ENCODE measurements around the gene AP1S1. TPM values are rescaled to one million over a fixed set of nuclear protein-coding genes. Genes with fewer than 3 reads are reported as not detected.
"Not testable (repeated sequence)": the region's sequence is repeated elsewhere in the genome, so short reads cannot be mapped to it uniquely, and the experiment has no call there.

Gene AP1S1
- total RNA-seq, 1 donor from 2014 or later, result 50.4 TPM

DNA sequence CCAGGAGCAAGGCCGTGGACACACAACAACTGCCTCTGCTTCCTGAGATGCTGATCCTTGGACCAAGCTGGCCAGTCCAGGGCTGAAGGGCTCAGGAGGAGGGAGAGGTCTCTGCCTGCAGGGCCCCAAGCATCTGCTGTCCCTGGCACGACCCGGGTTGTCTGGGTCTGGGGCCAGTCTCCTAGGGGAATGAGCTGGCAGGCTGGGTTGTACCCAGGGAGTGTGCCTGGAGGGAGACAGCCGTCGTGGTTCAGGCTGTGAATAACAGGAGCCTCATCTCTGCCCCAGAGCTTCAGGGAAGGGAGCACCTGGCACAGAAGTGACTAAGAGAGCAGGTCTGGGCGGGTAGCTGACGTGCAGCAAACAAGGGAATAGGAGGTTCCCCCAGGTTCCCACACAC lies 45.3 kb upstream of the AP1S1 start:
- no peaks in the 10 kb centered on the region for H3K36me3 Mint-ChIP-seq (ENCODE audit: unreplicated experiment)
- no peak overlapping the region for H3K4me3 Mint-ChIP-seq (ENCODE audit: unreplicated experiment)
- TF ChIP-seq, protein P1, sequence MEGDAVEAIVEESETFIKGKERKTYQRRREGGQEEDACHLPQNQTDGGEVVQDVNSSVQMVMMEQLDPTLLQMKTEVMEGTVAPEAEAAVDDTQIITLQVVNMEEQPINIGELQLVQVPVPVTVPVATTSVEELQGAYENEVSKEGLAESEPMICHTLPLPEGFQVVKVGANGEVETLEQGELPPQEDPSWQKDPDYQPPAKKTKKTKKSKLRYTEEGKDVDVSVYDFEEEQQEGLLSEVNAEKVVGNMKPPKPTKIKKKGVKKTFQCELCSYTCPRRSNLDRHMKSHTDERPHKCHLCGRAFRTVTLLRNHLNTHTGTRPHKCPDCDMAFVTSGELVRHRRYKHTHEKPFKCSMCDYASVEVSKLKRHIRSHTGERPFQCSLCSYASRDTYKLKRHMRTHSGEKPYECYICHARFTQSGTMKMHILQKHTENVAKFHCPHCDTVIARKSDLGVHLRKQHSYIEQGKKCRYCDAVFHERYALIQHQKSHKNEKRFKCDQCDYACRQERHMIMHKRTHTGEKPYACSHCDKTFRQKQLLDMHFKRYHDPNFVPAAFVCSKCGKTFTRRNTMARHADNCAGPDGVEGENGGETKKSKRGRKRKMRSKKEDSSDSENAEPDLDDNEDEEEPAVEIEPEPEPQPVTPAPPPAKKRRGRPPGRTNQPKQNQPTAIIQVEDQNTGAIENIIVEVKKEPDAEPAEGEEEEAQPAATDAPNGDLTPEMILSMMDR (IDR thresholded peaks at IDR 0.05; ENCODE audit: partially characterized antibody, unreplicated experiment), result no peak
- no peak overlapping the region for H3K27ac Mint-ChIP-seq (ENCODE audit: unreplicated experiment)
- H3K4me1 Mint-ChIP-seq (ENCODE audit: low read depth, unreplicated experiment), result no peaks in the 10 kb centered on the region
- peaks cover 3% of the 10 kb centered on the region for H3K9me3 Mint-ChIP-seq (ENCODE audit: unreplicated experiment)
- no peak for DNase-seq
- H3K27me3 Mint-ChIP-seq (ENCODE audit: unreplicated experiment), result no peaks in the 10 kb centered on the region

DNA sequence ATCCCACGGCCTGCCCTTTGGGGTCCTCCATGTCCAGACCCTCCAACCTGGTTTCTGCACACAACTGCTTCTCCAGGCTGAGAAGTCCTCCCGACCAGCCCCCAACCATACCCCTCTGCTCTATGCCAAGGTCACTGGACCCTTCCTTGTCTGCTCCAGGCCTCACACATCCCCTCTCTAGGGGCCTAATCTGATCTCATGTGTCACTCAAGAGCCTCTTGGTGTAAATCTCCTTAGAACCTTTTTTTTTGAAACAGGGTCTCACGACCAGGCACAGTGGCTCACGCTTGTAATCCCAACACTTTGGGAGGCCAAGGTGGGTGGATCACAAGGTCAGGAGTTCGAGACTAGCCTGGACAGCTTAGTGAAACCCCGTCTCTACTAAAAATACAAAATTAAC lies 44.9 kb upstream of the AP1S1 start:
- Mint-ChIP-seq H3K27ac (ENCODE audit: unreplicated experiment) (no peak overlapping the region), H3K27me3 (ENCODE audit: unreplicated experiment) (no peaks in the 10 kb centered on the region), H3K9me3 (ENCODE audit: unreplicated experiment) (peaks cover 3% of the 10 kb centered on the region), H3K4me3 (ENCODE audit: unreplicated experiment) (no peak overlapping the region), H3K4me1 (ENCODE audit: low read depth, unreplicated experiment) (no peaks in the 10 kb centered on the region), H3K36me3 (ENCODE audit: unreplicated experiment) (no peaks in the 10 kb centered on the region)
- DNase-seq, result no peak
- TF ChIP-seq, protein P1 (IDR thresholded peaks at IDR 0.05; ENCODE audit: partially characterized antibody, unreplicated experiment), result no peak

DNA sequence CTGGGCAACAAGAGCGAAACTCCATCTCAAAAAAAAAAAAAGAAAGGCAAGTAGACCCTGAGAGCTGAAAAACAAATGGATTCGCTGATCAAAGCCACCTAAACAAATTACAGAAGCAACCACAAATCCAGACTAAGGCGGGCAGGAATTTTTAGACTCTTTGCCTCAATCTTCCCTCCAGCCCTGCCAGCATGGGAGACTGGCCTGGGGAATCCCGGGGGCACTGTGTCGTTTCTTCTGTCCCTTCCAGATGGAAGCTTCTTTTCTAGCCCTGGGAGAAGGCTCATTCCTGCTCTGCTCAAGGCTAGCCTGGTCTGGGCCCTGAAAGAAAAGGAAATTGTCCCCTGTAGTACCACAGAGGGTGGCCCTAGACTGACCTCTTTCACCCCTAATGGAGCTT lies 43.0 kb upstream of the AP1S1 start:
- DNase-seq, result no peak
- Mint-ChIP-seq H3K9me3 (ENCODE audit: unreplicated experiment) (peaks cover 3% of the 10 kb centered on the region), H3K27me3 (ENCODE audit: unreplicated experiment) (no peaks in the 10 kb centered on the region), H3K4me1 (ENCODE audit: low read depth, unreplicated experiment) (no peaks in the 10 kb centered on the region), H3K27ac (ENCODE audit: unreplicated experiment) (no peak overlapping the region), H3K4me3 (ENCODE audit: unreplicated experiment) (no peak overlapping the region), H3K36me3 (ENCODE audit: unreplicated experiment) (no peaks in the 10 kb centered on the region)
- TF ChIP-seq, protein P1 (IDR thresholded peaks at IDR 0.05; ENCODE audit: partially characterized antibody, unreplicated experiment), result no peak

DNA sequence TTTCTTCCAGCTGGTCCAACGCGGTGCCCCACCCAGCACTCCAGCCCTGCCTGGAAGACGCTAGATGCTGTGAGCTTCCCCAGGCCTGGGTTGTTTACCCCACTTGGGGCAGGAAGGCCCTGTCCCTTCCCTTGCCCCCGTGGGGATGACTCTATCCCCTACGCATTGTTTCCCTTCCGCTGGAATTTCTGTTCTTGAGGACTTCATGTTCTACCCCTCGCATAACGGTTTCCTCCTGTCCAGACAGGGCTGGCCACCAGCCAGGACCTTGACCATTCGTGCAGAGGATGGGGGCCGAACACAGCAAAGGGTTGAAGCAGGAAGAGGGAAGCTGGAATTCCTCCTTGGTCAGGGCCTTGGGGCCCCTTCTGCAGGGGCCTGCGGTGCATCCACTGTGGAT lies 42.0 kb upstream of the AP1S1 start:
- Mint-ChIP-seq H3K9me3 (ENCODE audit: unreplicated experiment) (peaks cover 3% of the 10 kb centered on the region), H3K4me1 (ENCODE audit: low read depth, unreplicated experiment) (no peaks in the 10 kb centered on the region), H3K4me3 (ENCODE audit: unreplicated experiment) (no peak overlapping the region), H3K27ac (ENCODE audit: unreplicated experiment) (no peak overlapping the region), H3K27me3 (ENCODE audit: unreplicated experiment) (no peaks in the 10 kb centered on the region), H3K36me3 (ENCODE audit: unreplicated experiment) (no peaks in the 10 kb centered on the region)
- DNase-seq, result no peak
- TF ChIP-seq, protein P1 (IDR thresholded peaks at IDR 0.05; ENCODE audit: partially characterized antibody, unreplicated experiment), result no peak

DNA sequence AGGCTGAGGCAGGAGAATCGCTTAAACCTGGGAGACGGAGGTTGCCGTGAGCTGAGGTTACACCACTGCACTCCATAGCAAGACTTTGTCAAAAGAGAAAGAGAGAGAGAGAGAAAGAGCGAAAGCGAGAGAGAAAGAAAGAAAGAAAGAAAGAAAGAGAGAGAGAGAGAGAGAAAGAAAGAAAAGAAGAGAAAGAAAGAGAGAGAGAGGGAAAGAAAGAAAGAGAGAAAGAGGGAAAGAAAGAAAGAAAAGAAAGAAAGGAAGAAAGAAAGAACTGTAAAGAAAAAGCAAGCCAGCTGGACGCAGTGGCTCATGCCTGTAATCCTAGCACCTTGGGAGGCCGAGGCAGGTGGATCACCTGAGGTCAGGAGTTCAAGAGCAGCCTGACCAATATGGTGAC lies 41.1 kb upstream of the AP1S1 start:
- H3K36me3 Mint-ChIP-seq (ENCODE audit: unreplicated experiment); H3K4me3 Mint-ChIP-seq (ENCODE audit: unreplicated experiment); H3K9me3 Mint-ChIP-seq (ENCODE audit: unreplicated experiment); H3K4me1 Mint-ChIP-seq (ENCODE audit: low read depth, unreplicated experiment); DNase-seq; H3K27ac Mint-ChIP-seq (ENCODE audit: unreplicated experiment); H3K27me3 Mint-ChIP-seq (ENCODE audit: unreplicated experiment): not testable (repeated sequence)

DNA sequence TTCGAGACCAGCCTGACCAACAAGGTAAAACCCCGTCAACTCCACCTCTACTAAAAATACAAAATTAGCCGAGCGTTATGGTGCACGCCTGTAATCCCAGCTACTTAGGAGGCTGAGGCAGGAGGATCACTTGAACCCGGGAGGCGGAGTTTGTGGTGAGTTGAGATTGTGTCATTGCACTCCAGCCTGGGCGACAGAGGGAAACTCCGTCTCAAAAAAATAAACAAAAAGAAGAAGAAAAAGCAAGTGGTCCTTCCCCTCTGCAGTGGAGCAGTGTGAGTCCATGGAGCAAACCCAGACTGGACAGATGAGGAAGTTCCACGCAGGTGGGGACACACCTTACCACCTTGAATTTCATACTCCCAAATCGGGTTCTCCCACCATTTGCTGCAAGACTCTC lies 40.4 kb upstream of the AP1S1 start:
- TF ChIP-seq, protein P1 (IDR thresholded peaks at IDR 0.05; ENCODE audit: partially characterized antibody, unreplicated experiment), result no peak
- H3K4me3 Mint-ChIP-seq (ENCODE audit: unreplicated experiment), result no peak overlapping the region
- H3K4me1 Mint-ChIP-seq (ENCODE audit: low read depth, unreplicated experiment), result no peaks in the 10 kb centered on the region
- H3K27ac Mint-ChIP-seq (ENCODE audit: unreplicated experiment), result no peak overlapping the region
- DNase-seq, result no peak
- no peaks in the 10 kb centered on the region for H3K36me3 Mint-ChIP-seq (ENCODE audit: unreplicated experiment)
- H3K9me3 Mint-ChIP-seq (ENCODE audit: unreplicated experiment), result peaks cover 1% of the 10 kb centered on the region
- H3K27me3 Mint-ChIP-seq (ENCODE audit: unreplicated experiment), result no peaks in the 10 kb centered on the region
